Mammary epithelial cell (primary cell): Measurements from ENCODE around the gene LMBR1L.

Source experiments
- CTCF ChIP-seq, 2 donors: IDR thresholded peaks in 1 of 2; conservative IDR thresholded peaks in 1 of 2; 2 replicates each; pipeline ENCODE4 v1.5.1; 2011 to 2012; ENCODE audit warnings: inconsistent platforms in 2 of 2, low read length in 2 of 2, mild to moderate bottlenecking in 2 of 2, control low read depth in 1 of 2, low read depth in 1 of 2; ENCODE audit not compliant: insufficient read depth in 1 of 2; ENCODE audit errors: extremely low read depth in 1 of 2
- EZH2 ChIP-seq: IDR thresholded peaks from 2 replicates; pipeline ENCODE4 v1.6.1; 2012; ENCODE audit warnings: low read length, inconsistent platforms, borderline replicate concordance

GRCh38 chr12:49055092-49055491, 55.6 kb downstream of the LMBR1L start:
- TF ChIP-seq EZH2 (no peak), CTCF (conservative IDR thresholded peaks at IDR 0.05 in 1 of 2, IDR thresholded peaks at IDR 0.05 in 1 of 2; ENCODE audit: extremely low read depth in 1 of 2, insufficient read depth in 1 of 2, low read depth in 1 of 2, low read length in 2 of 2) (no peak)
